Eye (tissue), 1 donor: Measurements from ENCODE around the gene SELENOH.
"Not testable (repeated sequence)": the region's sequence is repeated elsewhere in the genome, so short reads cannot be mapped to it uniquely, and the experiment has no call there.

Experiments used
- DNase-seq: peaks from one replicate; pipeline ENCODE4 v3.0.0-alpha.2; 2015

SELENOH gene, protein sequence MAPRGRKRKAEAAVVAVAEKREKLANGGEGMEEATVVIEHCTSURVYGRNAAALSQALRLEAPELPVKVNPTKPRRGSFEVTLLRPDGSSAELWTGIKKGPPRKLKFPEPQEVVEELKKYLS

DNA sequence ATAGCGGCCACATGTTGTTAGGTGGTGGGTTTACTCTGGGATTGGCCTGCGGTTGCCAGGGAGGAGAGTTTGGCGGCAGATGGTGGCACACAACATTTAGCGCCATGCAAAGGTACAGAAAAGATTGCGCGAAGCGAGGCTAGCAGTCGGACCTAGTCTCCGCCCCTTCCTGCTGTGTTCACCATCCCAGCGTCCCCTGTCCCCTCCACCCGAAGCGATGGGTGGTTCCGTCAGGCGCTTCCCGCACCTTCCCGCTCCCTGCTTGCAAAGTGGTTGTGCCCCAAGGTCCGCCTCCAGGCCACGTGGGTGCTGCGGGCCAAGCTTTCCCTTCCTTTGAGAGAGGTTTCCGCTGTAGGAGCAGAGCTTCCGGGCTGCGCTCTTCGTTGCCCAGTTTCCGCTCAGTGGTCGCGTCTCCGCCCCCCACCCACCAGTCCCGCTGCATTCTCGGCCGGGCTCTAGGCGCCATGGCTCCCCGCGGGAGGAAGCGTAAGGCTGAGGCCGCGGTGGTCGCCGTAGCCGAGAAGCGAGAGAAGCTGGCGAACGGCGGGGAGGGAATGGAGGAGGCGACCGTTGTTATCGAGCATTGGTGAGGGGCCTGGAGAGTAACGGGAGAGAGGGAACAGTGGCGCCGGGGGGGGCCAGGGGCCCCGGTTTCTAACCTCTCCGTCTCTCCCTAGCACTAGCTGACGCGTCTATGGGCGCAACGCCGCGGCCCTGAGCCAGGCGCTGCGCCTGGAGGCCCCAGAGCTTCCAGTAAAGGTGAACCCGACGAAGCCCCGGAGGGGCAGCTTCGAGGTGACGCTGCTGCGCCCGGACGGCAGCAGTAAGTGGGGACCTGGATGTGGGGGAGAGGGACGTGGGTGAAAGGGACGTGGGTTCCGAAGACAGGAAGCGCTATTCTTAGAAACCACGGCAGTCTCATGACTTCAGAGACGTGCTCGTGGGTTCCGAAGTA is at the start of gene SELENOH:
Gene SELENOH (plus strand): TSS at position 360 of the 955 bp plus-strand sequence. CDS start 105 bp downstream, at position 465.
- DNase-seq: peak; percentile 98

DNA sequence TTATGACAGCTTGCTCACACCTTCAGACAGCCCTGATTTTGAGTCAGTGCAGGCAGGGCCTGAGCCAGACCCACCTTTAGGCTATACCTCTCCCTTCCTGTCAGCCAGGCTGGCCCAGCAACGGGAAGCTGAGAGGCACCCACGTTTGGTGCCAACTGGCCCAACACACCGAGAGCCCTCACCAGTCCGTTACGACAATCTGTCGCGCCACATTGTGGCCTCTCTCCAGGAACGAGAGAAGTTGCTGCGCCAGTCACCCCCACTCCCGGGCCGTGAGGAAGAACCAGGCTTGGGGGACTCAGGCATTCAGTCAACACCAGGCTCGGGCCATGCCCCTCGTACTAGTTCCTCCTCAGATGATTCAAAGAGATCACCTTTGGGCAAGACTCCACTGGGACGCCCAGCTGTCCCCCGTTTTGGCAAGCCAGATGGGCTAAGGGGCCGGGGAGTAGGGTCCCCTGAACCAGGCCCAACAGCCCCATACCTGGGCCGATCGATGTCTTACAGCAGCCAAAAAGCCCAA is 42.4 kb upstream of the SELENOH start:
- no peak for DNase-seq

DNA sequence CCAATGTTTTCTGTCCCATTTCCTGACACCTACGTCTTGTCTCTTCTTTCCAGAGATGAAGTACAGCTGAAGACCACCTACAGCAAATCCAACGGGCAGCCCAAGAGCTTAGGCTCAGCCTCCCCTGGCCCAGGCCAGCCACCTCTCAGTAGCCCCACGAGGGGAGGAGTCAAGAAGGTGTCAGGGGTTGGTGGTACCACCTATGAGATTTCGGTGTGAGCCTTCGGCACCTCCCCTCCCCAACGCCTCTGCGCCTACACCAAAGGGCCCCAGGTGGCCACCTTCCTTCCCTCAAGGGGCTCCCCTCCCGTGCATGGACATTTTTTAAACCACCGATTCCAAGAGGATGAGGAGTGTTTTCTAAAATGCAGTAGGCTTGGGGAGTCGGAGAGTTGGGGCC is 41.5 kb upstream of the SELENOH start:
- no peak for DNase-seq

DNA sequence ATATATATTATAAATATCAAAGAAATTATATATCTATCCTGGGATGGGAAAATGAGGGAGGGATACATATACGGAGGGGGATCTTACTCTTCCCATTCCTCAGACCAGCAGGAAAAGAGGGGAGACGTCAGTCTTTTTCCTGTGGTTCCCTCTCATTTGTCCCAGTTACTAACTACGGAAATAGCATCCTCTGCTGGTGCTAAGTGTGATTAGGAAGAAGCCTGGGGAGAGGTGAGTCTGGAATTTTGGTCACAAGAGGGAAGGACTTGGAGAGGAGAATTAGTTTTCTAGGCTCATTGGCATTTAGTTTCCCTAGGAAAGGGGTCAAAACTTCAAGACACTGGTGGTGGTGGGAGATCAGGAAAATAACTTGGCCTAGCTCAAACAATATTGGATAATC is 40.9 kb upstream of the SELENOH start:
- DNase-seq: no peak

DNA sequence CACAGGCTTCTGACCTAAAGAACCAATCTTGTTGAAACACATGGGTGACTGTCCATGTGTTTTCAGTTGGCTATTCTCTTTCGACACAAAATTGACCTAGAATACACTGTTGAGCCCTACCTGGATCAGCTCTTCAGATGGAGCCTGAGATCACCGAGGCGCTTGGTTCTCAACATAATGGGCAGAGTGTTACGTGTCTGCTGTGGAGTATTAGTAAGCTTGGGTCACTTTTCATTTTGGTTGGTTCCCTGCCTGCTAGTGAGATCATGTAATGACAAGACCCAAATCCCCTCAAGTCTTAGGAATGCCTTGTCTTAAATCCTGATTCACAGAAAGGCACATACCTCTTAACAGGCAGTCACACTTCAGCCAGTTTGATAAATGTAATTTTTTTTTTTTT is 38.0 kb upstream of the SELENOH start:
- DNase-seq: no peak

DNA sequence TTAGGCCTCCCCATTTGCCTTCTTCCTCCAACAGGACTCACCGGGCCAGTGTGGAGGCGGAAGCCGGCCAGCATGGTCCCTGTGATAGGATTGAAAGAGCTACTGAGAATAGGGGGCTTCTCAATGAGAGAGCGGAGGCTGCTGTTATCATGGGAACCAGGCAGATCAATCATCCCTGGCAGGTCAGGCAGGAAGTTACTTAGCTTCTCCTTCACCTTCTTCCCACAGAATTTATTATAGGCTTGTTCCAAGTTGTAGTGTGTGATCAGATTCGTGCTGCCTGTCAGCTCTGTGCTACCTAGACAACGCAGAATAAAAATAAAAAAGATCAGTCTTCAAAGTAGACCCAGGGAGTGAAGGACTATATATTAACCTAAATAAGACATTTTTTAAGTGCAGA is 36.4 kb upstream of the SELENOH start:
- DNase-seq: no peak

DNA sequence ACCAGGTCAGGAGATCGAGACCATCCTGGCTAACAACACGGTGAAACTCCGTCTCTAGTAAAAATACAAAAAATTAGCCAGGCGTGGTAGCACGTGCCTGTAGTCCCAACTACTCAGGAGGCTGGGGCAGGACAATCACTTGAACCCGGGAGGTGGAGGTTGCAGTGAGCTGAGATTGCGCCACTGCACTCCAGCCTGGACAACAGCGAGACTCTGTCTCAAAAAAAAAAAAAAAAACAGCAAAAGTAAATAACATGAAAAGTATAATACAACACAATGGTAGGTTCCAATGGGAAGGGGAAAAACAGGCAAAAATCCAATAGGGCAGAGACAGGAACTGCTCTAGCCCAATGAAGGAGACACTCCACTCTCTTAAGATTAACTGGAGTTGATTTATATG is 35.9 kb upstream of the SELENOH start:
- not testable (repeated sequence) for DNase-seq

DNA sequence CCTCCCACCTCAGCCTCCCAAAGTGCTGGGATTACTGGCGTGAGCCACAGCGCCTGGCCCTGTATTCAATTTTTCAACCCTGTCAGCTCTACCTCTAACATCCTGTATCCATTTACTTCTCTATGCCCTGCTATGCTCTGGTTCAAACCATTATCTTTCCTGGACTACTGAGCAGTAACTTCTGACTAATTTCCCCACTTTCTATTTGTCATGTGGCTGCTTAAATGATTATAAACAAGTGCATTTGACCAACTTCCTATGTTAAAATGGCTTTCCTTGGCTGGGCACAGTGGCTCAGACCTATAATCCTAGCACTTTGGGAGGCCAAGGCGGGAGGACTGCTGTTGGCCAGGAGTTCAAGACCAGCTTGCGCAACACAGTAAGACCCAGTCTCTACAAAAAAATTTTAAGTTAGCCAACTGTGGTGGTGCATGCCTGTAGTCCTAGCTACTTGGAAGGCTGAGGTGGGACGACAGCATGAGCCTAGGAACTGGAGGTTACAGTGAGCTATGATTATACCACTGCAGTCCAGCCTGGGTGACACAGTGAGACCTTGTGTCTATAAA is 31.4 kb upstream of the SELENOH start:
- no peak for DNase-seq

DNA sequence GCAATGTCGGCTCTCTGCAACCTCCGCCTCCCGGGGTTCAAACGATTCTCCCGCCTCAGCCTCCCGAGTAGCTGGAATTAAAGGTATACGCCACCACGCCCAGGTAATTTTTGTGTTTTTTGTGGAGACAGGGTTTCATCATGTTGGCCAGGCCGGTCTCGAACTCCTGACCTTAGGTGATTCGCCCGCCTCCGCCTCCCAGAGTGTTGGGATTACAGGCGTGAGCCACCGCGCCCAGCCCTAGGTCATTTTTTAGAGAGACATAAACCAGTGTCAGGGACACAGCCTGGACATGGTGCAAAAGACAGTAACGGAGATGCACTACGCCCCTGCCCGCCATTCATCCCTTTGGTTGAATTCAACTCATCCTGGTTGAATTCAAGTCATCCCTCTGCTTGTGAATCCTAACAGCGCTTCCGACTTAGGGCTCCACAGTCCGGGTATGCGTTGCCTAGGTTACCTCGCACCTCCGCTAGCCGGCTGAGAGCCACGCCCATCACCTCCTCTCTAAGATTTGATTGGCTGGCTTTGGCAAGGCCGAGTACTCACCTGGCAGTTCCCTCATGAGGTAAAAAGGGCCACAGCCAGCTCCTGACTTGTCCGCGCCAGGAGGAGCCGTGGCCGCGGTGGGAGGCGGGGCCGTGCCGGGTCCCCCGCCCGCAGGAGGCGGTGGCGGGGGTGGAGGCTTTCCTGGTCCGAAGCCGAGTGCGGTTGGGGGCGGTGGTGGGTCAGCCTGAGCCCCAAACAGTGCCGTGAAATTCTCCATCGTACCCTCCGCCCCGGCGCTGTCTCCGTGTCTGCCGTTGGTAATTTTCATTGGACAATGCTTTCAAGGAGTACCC is 29.7 kb upstream of the SELENOH start, which contains the start of gene MED19:
Gene MED19 (minus strand): TSS at position 802 of the 842 bp plus-strand sequence. CDS start 36 bp downstream, at position 766.
- peak; percentile 88 for DNase-seq

DNA sequence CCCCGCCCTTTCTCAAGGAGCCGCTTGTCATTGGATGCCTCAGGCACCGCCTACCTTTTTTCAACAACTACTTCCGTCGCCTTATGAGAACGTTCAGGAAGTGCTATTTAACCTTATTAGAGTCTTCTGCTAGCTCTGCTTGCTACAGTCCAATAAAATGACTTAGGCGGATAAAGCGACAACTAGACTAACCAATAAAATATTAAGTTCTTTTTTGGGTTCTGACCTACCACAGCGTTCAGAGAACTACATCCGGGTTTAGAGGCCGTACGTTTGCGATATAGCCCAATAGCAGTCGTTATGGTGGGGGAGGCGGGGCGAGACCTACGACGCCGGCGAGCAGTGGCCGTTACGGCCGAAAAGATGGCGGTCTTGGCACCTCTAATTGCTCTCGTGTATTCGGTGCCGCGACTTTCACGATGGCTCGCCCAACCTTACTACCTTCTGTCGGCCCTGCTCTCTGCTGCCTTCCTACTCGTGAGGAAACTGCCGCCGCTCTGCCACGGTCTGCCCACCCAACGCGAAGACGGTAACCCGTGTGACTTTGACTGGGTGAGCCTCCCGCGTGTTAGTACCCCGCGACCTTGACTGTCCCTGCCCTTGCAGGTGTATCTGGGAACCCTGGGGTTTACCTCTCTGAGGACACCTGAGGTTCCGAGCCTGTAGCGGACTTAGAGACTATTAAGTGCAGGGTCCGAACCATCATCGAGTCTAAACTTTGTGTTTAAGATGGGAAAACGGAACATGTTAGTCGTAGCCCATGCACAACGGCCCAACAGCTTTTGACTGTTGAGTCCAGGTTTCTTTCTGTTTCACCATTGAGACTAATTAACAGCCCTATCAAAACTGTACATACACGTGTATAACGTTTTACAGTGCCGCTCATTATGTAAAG is 28.8 kb upstream of the SELENOH start, which contains the start of gene TMX2:
Gene TMX2 (plus strand): TSS at position 338 of the 895 bp plus-strand sequence. CDS start 26 bp downstream, at position 364.
- DNase-seq: peak; percentile 99

DNA sequence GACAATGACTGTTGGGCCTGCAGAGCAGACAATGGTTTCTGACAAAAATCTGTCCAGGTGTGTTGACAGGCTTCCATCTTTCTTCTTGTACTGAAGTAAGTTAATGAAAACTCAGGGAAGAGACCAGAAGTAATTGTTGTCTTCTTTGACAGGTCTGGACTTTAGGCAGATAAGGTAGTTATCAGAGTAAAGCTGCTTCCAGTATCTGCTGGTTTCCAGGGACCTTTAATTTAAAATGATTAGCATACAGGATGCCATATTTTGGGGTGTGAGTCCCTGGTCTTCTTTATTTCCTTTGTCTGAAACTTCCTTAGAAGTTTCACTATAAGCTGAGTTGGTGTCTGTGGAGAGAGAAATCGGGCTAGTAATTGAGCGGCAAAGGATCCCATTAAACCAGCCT is 27.5 kb upstream of the SELENOH start:
- DNase-seq: no peak

DNA sequence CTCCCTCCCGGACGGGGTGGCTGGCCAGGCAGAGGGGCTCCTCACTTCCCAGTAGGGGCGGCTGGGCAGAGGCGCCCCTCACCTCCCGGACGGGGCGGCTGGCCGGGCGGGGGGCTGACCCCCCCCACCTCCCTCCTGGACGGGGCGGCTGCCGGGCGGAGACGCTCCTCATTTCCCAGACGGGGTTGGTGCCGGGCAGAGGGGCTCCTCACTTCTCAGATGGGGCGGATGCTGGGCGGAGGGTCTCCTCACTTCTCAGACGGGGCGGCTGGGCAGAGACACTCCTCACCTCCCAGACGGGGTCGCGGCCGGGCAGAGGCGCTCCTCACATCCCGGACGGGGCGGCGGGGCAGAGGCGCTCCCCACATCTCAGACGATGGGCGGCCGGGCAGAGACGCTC is 24.6 kb upstream of the SELENOH start:
- not testable (repeated sequence) for DNase-seq

DNA sequence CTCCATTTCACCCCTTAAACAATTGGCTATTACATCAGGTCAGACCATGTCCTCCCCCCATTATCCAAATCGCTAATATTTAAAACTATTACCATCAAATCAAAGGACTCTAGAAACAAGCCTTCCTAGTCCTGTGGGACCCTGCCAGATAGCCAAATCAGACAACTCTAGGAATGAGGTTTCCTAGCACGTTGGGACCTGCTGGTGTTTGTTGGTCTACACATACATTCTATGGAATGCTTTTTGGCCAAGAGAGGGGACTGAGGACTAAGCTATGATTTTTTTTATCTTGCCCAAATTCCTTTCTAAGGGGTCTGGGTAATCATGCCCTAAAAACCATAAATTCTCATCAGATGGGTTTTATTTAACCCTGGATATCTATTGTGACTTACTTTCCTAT is 14.1 kb upstream of the SELENOH start:
- no peak for DNase-seq

DNA sequence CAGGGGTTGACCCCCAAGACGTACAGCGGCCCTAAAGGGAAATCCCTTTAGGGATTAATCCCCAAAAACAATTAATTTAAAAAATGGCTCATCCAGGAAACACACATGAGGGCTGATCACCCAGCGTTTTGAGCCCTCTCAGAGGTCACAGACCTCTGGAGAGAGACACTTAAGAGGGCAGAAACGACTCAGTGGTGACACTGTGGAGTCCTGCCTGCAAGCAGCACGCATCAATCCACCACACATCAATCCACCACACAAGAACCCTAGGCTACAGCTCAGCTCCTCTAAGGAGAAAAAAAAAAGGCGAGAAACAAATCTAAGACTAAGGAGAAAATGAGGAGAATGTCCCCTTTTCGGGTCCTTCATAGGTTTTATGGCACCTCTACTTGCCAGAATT is 12.5 kb upstream of the SELENOH start:
- no peak for DNase-seq

DNA sequence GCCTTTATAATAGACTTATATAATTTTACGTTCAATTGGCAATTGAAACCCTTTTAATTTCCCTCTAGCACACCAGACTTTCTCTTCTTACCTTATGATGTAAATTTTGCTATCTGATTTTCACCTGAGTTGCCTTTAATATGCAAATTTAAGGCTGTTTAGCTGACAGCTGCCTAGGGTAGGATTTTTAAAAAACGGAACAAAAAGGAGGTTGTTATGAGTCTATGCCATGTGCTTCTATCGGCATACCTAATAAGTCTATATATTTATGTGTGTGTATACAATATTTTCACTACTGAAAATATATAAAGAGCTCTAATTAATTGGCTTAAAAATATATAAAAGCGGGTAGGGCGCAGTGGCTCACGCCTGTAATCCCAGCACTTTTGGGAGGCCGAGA is 11.8 kb upstream of the SELENOH start:
- DNase-seq: no peak

DNA sequence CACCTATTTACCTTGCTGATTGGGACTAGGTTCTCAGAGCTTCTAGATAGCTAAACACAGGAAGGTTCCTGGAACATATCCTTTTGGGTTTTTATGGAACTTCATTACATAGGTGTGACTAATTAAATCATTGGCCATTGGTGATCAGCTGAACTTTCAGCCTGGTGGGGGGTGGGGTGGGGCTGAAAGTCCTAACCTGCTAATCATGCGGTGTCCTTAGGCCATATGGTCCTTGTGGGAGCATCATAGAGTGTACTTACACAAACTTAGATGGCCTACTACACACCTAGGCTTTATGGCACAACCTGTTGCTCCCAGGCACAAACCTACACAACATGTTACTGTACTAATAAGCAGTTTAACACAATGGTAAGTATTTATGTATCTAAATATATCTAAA is 8.6 kb upstream of the SELENOH start:
- no peak for DNase-seq

DNA sequence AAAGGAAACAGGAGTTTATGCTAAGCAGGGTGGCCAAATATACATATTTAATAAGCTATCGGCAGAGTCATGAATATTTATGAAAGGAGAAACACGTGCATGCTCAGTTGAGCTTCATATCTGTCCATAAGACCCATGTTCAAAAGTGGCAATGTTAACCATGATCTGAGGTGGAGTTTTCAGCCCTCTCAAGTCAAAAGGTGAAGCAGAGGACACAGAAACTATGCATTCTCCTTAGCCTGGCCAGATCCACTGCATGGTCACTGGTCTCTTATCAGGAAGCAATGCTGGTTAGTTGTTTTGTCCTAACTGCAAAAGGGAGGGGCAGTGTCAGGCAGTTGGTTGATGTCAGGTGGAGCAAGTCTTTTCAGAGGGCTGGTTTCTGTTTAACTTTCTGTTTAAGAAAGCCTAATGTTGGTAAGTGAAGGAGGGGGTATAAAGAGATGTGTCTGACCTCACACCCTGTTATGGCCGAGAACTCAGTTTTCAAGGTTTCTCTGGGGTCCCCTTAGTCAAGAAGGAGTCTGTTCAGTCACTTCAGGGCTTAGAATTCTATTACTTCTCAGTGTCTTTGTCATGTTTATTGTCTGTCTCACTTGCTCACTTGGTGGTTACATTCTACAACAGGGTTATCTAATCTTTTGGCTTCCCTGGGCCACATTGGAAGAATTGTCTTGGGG is 5.5 kb upstream of the SELENOH start:
- DNase-seq: no peak

DNA sequence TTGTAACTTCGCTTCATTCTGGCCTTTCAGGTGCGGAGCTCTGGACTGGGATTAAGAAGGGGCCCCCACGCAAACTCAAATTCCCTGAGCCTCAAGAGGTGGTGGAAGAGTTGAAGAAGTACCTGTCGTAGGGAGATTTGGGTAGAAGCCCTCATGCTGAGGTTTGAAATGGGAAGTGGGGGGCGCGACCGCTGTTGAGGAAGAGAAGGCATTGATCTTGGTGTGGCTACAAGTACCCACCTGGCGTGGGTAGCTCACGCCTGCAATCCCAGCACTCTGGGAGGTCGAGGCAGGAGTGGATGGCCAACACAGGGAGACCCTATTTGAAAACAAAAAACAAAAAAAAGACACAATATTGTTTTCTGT is 779 bp downstream of the SELENOH start:
- no peak for DNase-seq

DNA sequence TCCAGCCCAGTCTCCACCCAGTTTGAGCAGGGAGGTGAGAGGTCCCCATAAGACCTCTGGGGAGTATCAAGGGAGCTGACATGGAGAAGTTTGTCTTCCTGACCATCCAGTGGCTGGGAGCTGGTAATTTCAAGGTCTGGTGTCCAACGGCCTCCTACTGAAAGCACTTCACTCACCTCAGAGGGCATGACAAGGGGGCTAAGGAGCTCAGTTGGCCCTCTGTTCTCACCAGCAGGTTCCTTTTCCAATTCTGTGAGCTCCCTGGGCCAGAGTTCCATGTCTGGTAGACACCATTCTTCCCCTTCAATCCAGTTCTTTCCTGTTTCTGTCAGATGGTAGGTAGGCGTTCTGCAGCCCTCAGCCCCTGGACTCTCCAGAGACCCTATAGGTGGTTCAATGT is 3.1 kb downstream of the SELENOH start:
- no peak for DNase-seq

DNA sequence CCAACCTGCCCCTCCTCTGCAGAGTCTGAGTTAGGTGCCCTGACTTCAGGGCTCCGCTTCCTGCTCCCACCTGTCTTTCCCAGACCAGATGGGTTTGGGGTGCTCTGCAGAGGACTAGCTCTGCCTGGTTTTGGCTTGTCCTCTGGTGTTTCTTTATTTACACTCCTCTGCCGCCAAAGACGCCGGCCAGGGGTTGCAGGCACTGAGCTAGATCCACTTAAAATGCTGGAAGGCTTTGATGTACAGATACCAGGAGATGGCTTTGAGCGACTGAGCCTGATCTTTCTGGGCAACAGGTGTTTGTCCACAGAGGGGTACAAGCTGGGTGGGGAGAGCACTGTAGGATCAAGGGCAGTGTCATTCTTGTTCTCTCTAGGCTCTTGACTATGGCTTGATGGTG is 3.9 kb downstream of the SELENOH start:
- DNase-seq: no peak

DNA sequence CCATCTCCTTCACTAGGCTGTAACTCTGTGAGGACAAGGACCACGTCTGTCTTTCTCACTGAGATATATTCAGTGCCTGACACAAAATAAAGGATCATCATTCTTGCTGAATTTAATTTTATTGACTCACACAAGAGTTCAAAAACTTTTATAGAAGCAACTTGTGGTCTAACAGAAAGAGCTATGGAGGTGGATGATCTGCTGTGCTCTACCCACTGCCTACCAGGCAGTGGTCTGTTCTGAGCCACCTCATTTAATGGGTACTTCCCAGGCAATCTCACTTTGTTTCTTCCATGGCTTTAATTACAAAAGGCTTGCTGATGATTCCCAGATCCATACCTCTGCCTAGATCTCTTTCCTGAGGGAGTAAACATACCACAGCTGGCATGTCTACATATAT is 5.6 kb downstream of the SELENOH start:
- no peak for DNase-seq
